H1 (cell line): Measurements from ENCODE around the gene FUT2. TPM values are rescaled to one million over a fixed set of nuclear protein-coding genes. Genes with fewer than 3 reads are reported as not detected.

Experiments
- ASH2L ChIP-seq: fragments of 200-600, 300-600 bp; sonication (generic); IDR thresholded peaks from one replicate; pipeline ENCODE4 v1.7.1; 2017; ENCODE audit warnings: low read length
- CREB1 ChIP-seq: IDR thresholded peaks from 2 replicates; pipeline ENCODE4 v1.6.1; 2012; ENCODE audit warnings: inconsistent platforms
- EGR1 ChIP-seq: IDR thresholded peaks from 2 replicates; pipeline ENCODE4 v1.6.1; 2011; ENCODE audit warnings: low read depth, low read length, borderline replicate concordance
- JUN ChIP-seq: IDR thresholded peaks from 2 replicates; pipeline ENCODE4 v1.6.1; 2011; ENCODE audit warnings: low read depth, mild to moderate bottlenecking, improper control_type of control experiment, low read length
- JUND ChIP-seq: IDR thresholded peaks from 2 replicates; pipeline ENCODE4 v1.6.1; 2011; ENCODE audit warnings: mild to moderate bottlenecking, improper control_type of control experiment, low read length
- MAFK ChIP-seq: IDR thresholded peaks from 2 replicates; pipeline ENCODE4 v1.6.1; 2012; ENCODE audit warnings: low read depth, mild to moderate bottlenecking, improper control_type of control experiment, low read length
- POU5F1 ChIP-seq: IDR thresholded peaks from 2 replicates; pipeline ENCODE4 v1.6.1; 2011; ENCODE audit warnings: low read depth, mild to moderate bottlenecking, low read length, moderate library complexity
- RAD21 ChIP-seq, 2 experiments: IDR thresholded peaks in 1 of 2; conservative IDR thresholded peaks in 1 of 2; 2 replicates each; pipeline ENCODE4 v1.6.1; 2011; ENCODE audit warnings: low read depth in 2 of 2, low read length in 2 of 2, improper control_type of control experiment in 1 of 2, inconsistent platforms in 1 of 2, mild to moderate bottlenecking in 1 of 2, moderate library complexity in 1 of 2
- RFX5 ChIP-seq: IDR thresholded peaks from 2 replicates; pipeline ENCODE4 v1.6.1; 2011; ENCODE audit warnings: low read depth, low read length, improper control_type of control experiment, borderline replicate concordance
- SAP30 ChIP-seq: fragments of 300-600 bp; sonication (generic); IDR thresholded peaks from 2 replicates; pipeline ENCODE4 v1.7.1; 2012; ENCODE audit warnings: low read length, moderate library complexity, mild to moderate bottlenecking, inconsistent platforms; ENCODE audit not compliant: insufficient read depth, insufficient replicate concordance
- SIRT6 ChIP-seq: IDR thresholded peaks from one replicate; pipeline ENCODE4 v1.7.1; 2012; ENCODE audit warnings: low read length, inconsistent platforms
- SP4 ChIP-seq: IDR thresholded peaks from 2 replicates; pipeline ENCODE4 v1.6.1; 2012; ENCODE audit warnings: low read length, inconsistent platforms
- SUZ12 ChIP-seq: fragments of 200-600 bp; sonication (generic); IDR thresholded peaks from 2 replicates; pipeline ENCODE4 v1.6.1; 2012; ENCODE audit warnings: mild to moderate bottlenecking, inconsistent platforms, low read length, moderate library complexity, mixed read lengths
- TBP ChIP-seq: IDR thresholded peaks from 2 replicates; pipeline ENCODE4 v1.6.1; 2011; ENCODE audit warnings: low read depth, low read length, improper control_type of control experiment
- ZNF274 ChIP-seq: IDR thresholded peaks from 2 replicates; pipeline ENCODE4 v1.7.0; 2012; ENCODE audit warnings: low read length, borderline replicate concordance; ENCODE audit errors: extremely low read depth
- polyA plus RNA-seq, 7 experiments: library from polyadenylated mRNA; depleted of rRNA in 3 of 7; stranded (reverse) in 5 of 7; unstranded in 2 of 7; fragments of >200 nt in 5 of 7; fragments of 200-250 nt in 2 of 7; gene quantifications; 1 replicate in 5 of 7; 2 replicates in 1 of 7; 4 replicates in 1 of 7; pipeline versions ENCODE4 v1.2.1 to v1.2.3, GENCODE V29; 2011 to 2013; ENCODE audit warnings: missing spikeins in 2 of 7, mixed read lengths in 2 of 7
- total RNA-seq: library from RNA; stranded (reverse); fragmentation: NEBNext Ultra II Directional; extraction: Animal tissue kit (Norgen Biotek cat#: 25700); gene quantifications from 2 replicates; pipeline ENCODE4 v1.2.1, GENCODE V29; 2021
- TF ChIP-seq, protein P1 (sequence below), 3 experiments: IDR thresholded peaks; 1 replicate in 2 of 3; 2 replicates in 1 of 3; pipeline versions ENCODE4 v1.5.1 to v1.6.1; 2011; ENCODE audit warnings: low read length in 3 of 3, mild to moderate bottlenecking in 3 of 3, inconsistent platforms in 2 of 3, low read depth in 1 of 3, moderate library complexity in 1 of 3; ENCODE audit not compliant: insufficient read depth in 1 of 3; ENCODE audit errors: control extremely low read depth in 1 of 3
- TF ChIP-seq, protein P2 (sequence below): IDR thresholded peaks from 2 replicates; pipeline ENCODE4 v1.6.1; 2011; ENCODE audit warnings: low read depth, mild to moderate bottlenecking, low read length; ENCODE audit not compliant: insufficient read depth

FUT2 gene
- total and polyA plus RNA-seq, 2 of the 8 experiments (the other 6 are each of a cell fraction or from before 2014, with no cell fraction given), result 5.0 to 5.6 TPM

DNA sequence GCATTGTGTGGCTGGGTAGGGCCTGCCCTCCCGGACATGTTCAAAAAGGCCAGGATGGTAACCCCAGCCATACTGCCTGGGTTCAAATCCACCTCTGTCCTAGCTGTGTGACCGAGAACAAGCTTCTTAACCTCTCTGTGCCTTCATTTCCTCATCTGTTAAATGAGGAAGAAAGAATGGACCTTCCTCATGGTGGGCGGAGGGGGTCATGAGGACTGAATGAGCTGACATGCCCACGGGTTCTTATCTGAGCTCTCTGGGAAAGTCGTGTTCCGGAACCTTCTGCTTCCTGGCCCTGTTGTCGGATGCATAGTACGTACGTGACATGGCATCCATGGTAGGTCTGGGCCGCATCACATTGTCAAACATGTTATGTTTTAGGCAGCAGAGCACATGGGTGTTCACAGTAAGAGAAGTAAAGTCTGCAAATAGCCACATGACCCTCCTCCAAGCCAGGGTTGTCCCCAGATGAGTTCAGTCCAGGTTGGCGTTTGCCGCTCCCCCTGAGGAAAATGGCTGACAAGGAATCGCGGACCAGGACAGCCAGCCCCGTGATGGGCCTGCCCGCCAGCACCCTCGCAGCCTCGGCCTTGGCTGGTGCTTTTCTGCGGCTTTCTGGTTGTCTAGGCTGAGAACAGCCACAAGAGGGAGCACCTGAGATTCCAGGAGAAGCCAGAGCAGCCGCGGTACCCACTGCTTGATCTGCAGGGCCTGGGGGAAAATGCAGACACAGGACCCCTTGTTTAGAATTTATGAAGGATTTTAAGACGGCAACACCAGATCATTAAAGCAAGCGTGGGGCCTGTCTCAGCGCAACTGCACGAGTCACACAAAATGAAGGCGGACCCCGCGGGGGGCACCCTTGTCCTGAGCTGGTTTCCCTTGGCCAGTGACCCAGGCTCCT lies 20.6 kb upstream of the FUT2 start (continued):
- TF ChIP-seq JUND (0 out of 2 replicates have a peak, but pooled peaks have one; percentile 16), MAFK (no peak), TBP (peak; percentile 23; the same call in 1 of the 2 replicates), SIRT6 (no peak), SAP30 (peak; percentile 36), RAD21 (IDR thresholded peaks at IDR 0.05 in 1 of 2, conservative IDR thresholded peaks at IDR 0.05 in 1 of 2; ENCODE audit: low read depth in 2 of 2, low read length in 2 of 2) (peak; percentile 75 to 84), SP4 (no peak), SUZ12 (no peak), JUN (no peak), POU5F1 (no peak), ASH2L (no peak), CREB1 (no peak), ZNF274 (no peak), EGR1 (no peak), RFX5 (peak; percentile 37; the same call in 1 of the 2 replicates)
- TF ChIP-seq, protein P1, sequence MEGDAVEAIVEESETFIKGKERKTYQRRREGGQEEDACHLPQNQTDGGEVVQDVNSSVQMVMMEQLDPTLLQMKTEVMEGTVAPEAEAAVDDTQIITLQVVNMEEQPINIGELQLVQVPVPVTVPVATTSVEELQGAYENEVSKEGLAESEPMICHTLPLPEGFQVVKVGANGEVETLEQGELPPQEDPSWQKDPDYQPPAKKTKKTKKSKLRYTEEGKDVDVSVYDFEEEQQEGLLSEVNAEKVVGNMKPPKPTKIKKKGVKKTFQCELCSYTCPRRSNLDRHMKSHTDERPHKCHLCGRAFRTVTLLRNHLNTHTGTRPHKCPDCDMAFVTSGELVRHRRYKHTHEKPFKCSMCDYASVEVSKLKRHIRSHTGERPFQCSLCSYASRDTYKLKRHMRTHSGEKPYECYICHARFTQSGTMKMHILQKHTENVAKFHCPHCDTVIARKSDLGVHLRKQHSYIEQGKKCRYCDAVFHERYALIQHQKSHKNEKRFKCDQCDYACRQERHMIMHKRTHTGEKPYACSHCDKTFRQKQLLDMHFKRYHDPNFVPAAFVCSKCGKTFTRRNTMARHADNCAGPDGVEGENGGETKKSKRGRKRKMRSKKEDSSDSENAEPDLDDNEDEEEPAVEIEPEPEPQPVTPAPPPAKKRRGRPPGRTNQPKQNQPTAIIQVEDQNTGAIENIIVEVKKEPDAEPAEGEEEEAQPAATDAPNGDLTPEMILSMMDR (IDR thresholded peaks at IDR 0.05; ENCODE audit: control extremely low read depth in 1 of 3, insufficient read depth in 1 of 3, low read depth in 1 of 3, low read length in 3 of 3), result peak; percentile 68 to 95 (median 84)
- TF ChIP-seq, protein P2, sequence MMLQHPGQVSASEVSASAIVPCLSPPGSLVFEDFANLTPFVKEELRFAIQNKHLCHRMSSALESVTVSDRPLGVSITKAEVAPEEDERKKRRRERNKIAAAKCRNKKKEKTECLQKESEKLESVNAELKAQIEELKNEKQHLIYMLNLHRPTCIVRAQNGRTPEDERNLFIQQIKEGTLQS, result no peak
